GM12864 (cell line): ENCODE measurements around the gene CACNG1.

Source experiments
- DNase-seq: peaks from one replicate; pipeline ENCODE4 v3.0.0-alpha.2; 2011; ENCODE audit warnings: low read depth
- H3K4me3 ChIP-seq: 2 replicates; pipeline ENCODE4 v1.5.1; 2011; ENCODE audit warnings: mild to moderate bottlenecking, low read depth, low read length, control low read depth
- CTCF ChIP-seq: IDR thresholded peaks from 2 replicates; pipeline ENCODE4 v1.5.1; 2011; ENCODE audit warnings: low read depth, mild to moderate bottlenecking, moderate library complexity, low read length, control low read depth, inconsistent platforms; ENCODE audit errors: missing control alignments

The CACNG1 gene, protein sequence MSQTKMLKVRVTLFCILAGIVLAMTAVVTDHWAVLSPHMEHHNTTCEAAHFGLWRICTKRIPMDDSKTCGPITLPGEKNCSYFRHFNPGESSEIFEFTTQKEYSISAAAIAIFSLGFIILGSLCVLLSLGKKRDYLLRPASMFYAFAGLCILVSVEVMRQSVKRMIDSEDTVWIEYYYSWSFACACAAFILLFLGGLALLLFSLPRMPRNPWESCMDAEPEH

DNA sequence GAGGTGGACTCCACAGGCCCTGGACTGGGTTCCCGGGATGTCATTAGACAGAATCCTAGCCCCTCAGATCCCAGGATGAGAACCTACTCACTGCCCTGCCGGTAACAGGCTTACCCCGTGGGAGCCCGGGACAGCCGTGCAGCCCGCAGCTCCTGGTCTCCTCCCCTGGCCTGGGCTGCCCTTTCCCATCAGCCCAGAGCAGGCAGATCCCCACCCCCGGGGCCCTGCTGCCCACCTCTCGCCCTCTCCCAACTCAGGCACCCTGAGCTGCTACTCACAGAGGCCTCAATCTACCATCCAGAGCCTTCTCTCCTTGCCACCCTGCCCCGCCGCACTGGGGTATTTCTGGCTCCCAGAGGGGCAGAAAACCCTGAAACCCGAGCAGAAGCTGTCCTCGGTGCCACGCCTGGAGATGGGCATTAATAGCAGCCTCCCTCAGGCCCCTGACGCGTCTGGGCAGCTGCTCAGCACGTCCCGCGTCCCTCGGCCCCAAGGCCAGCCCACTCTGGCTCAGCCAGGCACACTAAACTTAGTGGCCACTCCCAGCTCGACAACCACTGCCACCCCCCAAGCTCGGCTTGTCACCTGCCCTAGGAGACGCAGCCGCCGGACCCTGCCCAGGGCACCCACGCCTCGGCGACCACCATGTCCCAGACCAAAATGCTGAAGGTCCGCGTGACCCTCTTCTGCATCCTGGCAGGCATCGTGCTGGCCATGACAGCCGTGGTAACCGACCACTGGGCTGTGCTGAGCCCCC, at the start of gene CACNG1:
Gene CACNG1 (plus strand): TSS at position 539 of the 757 bp plus-strand sequence. CDS start 107 bp downstream, at position 646.
- TF ChIP-seq CTCF: no peak
- no peak for DNase-seq
- no peak within 1 kb of the TSS for H3K4me3 ChIP-seq

GRCh38 chr17:66994930-66995535, 49.3 kb upstream of the CACNG1 start:
- no peak for DNase-seq
- TF ChIP-seq CTCF: no peak
- no peak overlapping the region for H3K4me3 ChIP-seq

DNA sequence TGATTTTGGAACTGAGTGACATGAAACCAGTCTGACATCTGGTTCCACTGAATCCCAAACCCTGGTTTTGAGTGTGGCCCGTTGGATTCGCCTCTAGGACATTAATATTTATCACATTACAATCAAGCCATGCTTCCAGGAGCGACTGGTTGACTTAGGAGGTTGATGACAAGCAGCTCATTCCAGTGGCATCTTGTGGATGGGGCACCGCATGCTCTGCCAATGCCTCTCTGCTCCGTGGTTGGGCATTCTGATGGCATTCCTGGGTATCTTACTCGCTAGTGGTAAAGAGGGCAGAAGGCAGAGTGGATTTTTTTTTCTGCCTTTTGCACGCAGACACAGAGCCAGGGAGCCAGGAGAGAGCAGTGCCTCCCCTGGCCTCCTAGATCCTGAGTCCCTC, 48.4 kb upstream of the CACNG1 start:
- TF ChIP-seq CTCF: no peak
- DNase-seq: no peak
- H3K4me3 ChIP-seq: no peak overlapping the region

GRCh38 chr17:66996926-66997325, 47.4 kb upstream of the CACNG1 start:
- no peak for TF ChIP-seq CTCF
- DNase-seq: no peak
- H3K4me3 ChIP-seq: no peak overlapping the region

DNA sequence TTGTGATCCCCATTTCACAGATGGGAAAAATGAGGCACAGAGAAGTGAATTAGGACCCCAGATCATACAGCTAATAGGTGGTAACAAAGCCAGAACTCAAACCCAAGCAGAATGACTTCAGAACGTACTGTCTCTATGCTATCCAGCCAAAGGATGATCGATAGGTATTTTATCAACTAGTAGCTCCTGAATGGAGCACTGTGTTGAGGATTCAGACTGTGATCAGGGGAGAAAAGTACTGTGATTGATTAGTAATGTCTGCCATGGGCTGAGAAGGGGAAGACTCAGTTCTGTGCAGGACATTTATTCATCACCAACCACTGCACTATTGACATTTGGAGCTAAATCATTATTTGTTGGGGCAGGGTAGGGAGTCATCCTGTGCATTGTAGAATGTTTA, 41.1 kb upstream of the CACNG1 start:
- DNase-seq: no peak
- no peak overlapping the region for H3K4me3 ChIP-seq
- TF ChIP-seq CTCF: no peak

DNA sequence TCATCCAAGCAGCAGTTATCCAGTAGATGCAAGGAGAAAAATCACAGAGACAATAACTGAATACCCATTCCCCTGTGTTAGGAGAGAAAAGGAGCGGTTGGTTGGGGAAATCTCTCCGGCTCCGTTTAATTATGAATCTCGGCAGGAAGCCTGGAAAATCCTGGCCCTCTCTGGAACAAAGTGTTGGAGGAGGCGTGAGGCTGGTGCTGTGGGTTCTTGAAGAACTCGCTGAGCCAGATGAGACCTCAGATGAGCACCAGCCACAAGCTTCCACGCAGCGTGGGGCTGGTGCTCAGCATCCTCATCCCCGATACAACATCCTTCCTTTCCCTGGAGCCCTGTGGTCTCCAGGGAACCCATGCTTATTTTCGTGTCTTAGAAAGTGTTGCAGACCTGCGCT, 40.2 kb upstream of the CACNG1 start:
- no peak for DNase-seq
- no peak overlapping the region for H3K4me3 ChIP-seq
- TF ChIP-seq CTCF: no peak
